IPS-11a (cell line): ENCODE data around the gene ABCA6.

Source experiments
- H3K4me3 ChIP-seq: one replicate; pipeline ENCODE4 v1.5.1; 2013; ENCODE audit warnings: low read depth, low read length, control low read depth

The ABCA6 gene

DNA sequence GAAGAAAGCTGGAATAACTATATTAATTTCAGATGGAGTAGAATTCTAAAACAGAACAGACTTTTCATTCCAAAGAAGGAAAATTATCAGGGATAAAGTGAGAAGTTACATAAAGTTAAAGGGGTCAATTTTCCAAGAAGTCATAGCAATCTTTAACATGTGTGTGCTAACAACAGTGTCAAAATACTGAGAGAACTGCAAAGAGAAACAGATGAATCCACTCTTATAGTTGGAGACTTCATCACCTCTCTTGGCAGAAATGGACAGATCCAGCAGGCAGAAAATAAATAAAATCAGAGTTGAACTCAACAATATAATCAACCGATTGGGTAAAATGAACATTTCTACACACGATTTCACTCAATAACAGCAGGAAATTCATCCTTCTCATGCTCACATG, 86.4 kb downstream of the ABCA6 start:
- H3K4me3 ChIP-seq: no peak overlapping the region

DNA sequence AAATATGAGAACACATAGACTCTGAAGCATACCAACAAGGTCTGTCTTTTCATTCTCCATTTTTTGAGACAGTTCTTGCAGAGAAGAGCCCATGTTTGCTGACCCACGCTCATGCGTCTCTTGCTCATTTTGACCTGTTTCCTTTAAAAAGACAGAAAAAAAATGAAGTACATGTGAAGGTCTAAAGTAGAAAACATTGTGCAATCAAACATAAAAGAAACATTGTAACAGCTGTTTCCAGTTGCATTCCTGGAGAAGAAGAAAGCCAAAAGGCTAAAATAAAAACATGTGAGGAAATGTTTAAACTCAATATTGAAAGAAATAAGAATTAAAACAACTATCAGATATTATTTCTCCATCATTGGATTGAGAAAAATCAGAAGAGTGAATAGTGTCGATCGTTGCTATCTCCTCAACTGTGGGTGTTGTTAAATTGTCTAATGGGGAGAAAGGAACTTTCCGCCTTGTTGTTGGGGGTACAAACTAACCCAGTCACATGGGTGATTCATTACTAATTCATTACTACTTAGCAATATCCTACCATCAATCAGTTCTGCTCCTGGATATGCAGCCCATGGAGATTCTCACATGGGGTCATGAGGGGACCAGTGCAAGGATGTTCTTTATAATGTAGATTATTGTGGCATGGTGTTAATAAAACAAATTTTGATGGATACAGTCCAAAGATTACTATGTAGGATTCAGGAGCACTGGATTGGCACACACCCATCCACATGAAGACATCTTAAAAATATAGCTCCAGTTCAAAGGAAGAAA, 90.5 kb downstream of the ABCA6 start:
- no peak overlapping the region for H3K4me3 ChIP-seq

DNA sequence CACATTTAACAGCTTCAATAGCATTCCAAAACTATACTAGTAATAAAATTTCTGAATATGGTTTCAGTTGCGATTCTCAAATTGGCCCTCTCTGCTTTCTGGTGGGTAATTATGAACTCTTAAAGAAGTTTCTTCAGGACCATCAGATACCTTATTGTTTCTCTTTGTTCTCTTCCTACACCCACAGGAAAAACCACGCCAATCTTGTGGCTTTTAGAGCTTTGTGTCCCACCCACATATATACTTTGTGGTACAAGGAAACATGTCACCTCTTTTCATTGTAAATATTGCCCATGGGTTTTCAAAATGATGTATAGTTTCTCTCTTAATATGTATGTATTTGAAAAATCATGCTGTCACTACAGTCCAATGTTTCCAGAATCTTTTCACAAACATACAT, 93.1 kb downstream of the ABCA6 start:
- H3K4me3 ChIP-seq: no peak overlapping the region

- no peak overlapping the region for H3K4me3 ChIP-seq
Observed at GRCh38 chr17:69047368-69048263, 94.1 kb downstream of the ABCA6 start.

GRCh38 chr17:69046121-69046807, 95.4 kb downstream of the ABCA6 start:
- H3K4me3 ChIP-seq: no peak overlapping the region

DNA sequence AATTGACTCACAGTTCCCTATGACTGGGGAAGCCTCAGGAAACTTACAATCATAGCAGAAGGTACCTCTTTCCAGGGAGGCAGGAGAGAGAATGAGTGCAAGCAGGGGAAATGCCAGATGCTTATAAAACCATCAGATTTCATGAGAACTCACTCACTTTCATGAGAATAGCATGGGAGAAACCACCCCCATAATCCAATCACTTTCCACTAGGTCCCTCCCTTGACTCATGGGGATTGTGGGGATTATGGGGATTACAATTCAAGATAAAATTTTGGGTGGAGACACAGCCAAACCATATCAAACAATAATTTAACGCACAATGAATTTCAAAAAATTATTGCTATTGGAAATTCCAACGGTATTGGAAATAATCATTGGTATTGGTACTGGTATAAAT, 96.0 kb downstream of the ABCA6 start:
- no peak overlapping the region for H3K4me3 ChIP-seq

GRCh38 chr17:69044371-69044770, 97.3 kb downstream of the ABCA6 start:
- H3K4me3 ChIP-seq: no peak overlapping the region

GRCh38 chr17:69043098-69043734, 98.5 kb downstream of the ABCA6 start:
- H3K4me3 ChIP-seq: no peak overlapping the region

- H3K4me3 ChIP-seq: no peak overlapping the region
Observed at GRCh38 chr17:69042308-69042707, 99.4 kb downstream of the ABCA6 start.

DNA sequence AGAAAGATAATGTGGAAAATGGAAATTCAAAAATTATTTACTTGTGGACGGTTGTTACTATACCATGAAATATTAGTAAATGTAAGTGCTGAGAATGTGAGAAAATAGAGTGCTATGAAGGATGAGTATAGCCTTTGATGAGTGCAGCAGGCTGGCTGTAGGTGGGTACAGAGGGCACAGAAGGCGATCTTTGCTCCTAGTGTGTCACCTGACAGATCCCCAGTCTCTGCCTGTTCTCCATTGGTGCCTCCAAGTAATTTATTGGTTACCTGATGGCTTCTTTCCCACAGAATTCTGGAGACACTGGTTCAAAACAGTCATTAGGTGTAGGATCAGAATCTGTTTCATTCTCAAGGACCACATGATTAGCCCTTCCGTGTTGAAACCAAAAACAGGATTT, 109.9 kb downstream of the ABCA6 start:
- no peak overlapping the region for H3K4me3 ChIP-seq

- H3K4me3 ChIP-seq: no peak overlapping the region
Observed at GRCh38 chr17:69030169-69030568, 111.5 kb downstream of the ABCA6 start.
